GM23338 (cell line): ENCODE measurements around the gene LMO1. TPM values are rescaled to one million over a fixed set of nuclear protein-coding genes. Genes with fewer than 3 reads are reported as not detected.

Experiments
- ATAC-seq: fragments of 200-7000 bp; cut with Tn5 transposase; 3 replicates; pipeline ENCODE4 v1.9.1; 2020
- DNase-seq: peaks from one replicate; pipeline ENCODE4 v3.0.0-alpha.2; 2015; ENCODE audit warnings: low spot score
- H2AFZ ChIP-seq: fragments of 200-600 bp; sonication (generic); 2 replicates; pipeline ENCODE4 v1.8.0; 2016; ENCODE audit warnings: antibody characterized with exemption, mild to moderate bottlenecking, moderate library complexity
- H3F3A ChIP-seq: fragments of 200-600 bp; sonication (generic); replicated peaks from 2 replicates; pipeline ENCODE4 v1.8.0; 2017; ENCODE audit warnings: antibody characterized with exemption, mixed run types, low read depth
- H3K27ac ChIP-seq: fragments of 200-600 bp; sonication (generic); 2 replicates; pipeline ENCODE4 v1.6.1; 2016; ENCODE audit warnings: low read depth
- H3K27me3 ChIP-seq: fragments of 200-600 bp; sonication (generic); 2 replicates; pipeline ENCODE4 v1.8.0; 2016; ENCODE audit warnings: mild to moderate bottlenecking, mixed run types, moderate library complexity; ENCODE audit not compliant: insufficient read depth
- H3K36me3 ChIP-seq: fragments of 200-600 bp; sonication (generic); 2 replicates; pipeline ENCODE4 v1.8.0; 2016; ENCODE audit warnings: mild to moderate bottlenecking; ENCODE audit not compliant: insufficient read depth
- H3K4me1 ChIP-seq: fragments of 200-600 bp; sonication (generic); 2 replicates; pipeline ENCODE4 v1.8.0; 2016; ENCODE audit warnings: mild to moderate bottlenecking, moderate library complexity; ENCODE audit not compliant: insufficient read depth
- H3K4me2 ChIP-seq: fragments of 200-600 bp; sonication (generic); 2 replicates; pipeline ENCODE4 v1.7.1; 2017; ENCODE audit warnings: mixed run types
- H3K4me3 ChIP-seq: fragments of 200-600 bp; sonication (generic); 2 replicates; pipeline ENCODE4 v1.6.1; 2016; ENCODE audit warnings: mixed run types
- H3K79me2 ChIP-seq: fragments of 200-600 bp; sonication (generic); replicated peaks from 2 replicates; pipeline ENCODE4 v1.8.0; 2017; ENCODE audit warnings: mild to moderate bottlenecking; ENCODE audit not compliant: insufficient read depth
- H3K9me2 ChIP-seq: fragments of 200-600 bp; sonication (generic); 2 replicates; pipeline ENCODE4 v1.8.0; 2017; ENCODE audit not compliant: insufficient read depth
- H4K20me1 ChIP-seq: fragments of 200-600 bp; sonication (generic); replicated peaks from 2 replicates; pipeline ENCODE4 v1.8.0; 2017; ENCODE audit warnings: mild to moderate bottlenecking; ENCODE audit not compliant: insufficient read depth
- H3K27ac Mint-ChIP-seq: 2 replicates; pipeline ENCODE4 v1.8.0; 2020; ENCODE audit warnings: inconsistent platforms, mild to moderate bottlenecking, moderate library complexity, mixed read lengths
- H3K27me3 Mint-ChIP-seq: 3 replicates; pipeline ENCODE4 v1.8.0; 2022; ENCODE audit warnings: low read depth, mild to moderate bottlenecking, moderate library complexity, mixed read lengths, inconsistent platforms; ENCODE audit not compliant: insufficient read depth, poor library complexity
- H3K36me3 Mint-ChIP-seq: 3 replicates; pipeline ENCODE4 v1.8.0; 2021; ENCODE audit warnings: low read depth, mild to moderate bottlenecking, inconsistent platforms, moderate library complexity, mixed read lengths
- H3K4me1 Mint-ChIP-seq: 3 replicates; pipeline ENCODE4 v1.8.0; 2020; ENCODE audit warnings: mild to moderate bottlenecking, inconsistent platforms, mixed read lengths
- H3K4me3 Mint-ChIP-seq: 3 replicates; pipeline ENCODE4 v1.8.0; 2021; ENCODE audit warnings: moderate library complexity, mild to moderate bottlenecking, inconsistent platforms, mixed read lengths
- H3K9me3 Mint-ChIP-seq: 3 replicates; pipeline ENCODE4 v1.8.0; 2020; ENCODE audit warnings: moderate library complexity, mild to moderate bottlenecking, inconsistent platforms, mixed read lengths
- CTCF ChIP-seq, 2 experiments: fragments of 200-600 bp in 1 of 2; sonication (generic) in 1 of 2; conservative IDR thresholded peaks; 2 replicates each; pipeline versions ENCODE4 v1.5.1 to v1.6.1; 2016 to 2017; ENCODE audit warnings: antibody characterized with exemption in 2 of 2, low read depth in 2 of 2, mild to moderate bottlenecking in 2 of 2, moderate library complexity in 1 of 2
- EZH2phosphoT487 ChIP-seq: fragments of 200-600 bp; sonication (generic); IDR thresholded peaks from one replicate; pipeline ENCODE4 v1.8.1; 2018; ENCODE audit warnings: antibody characterized with exemption; ENCODE audit not compliant: unreplicated experiment
- POLR2AphosphoS5 ChIP-seq: IDR thresholded peaks from 2 replicates; pipeline ENCODE4 v1.6.1; 2016; ENCODE audit warnings: antibody characterized with exemption, low read depth
- STAT1 ChIP-seq: IDR thresholded peaks from one replicate; pipeline ENCODE4 v1.6.1; 2016; ENCODE audit warnings: antibody characterized with exemption; ENCODE audit not compliant: unreplicated experiment
- ZNF462 ChIP-seq: fragments of 250-450 bp; sonication (Bioruptor Pico); IDR thresholded peaks from 2 replicates; pipeline ENCODE4 v1.5.0; 2020; ENCODE audit warnings: mild to moderate bottlenecking, moderate library complexity
- polyA plus RNA-seq: library from polyadenylated mRNA; unstranded; fragments of >200 nt; fragmentation: Nextera tagmentation; extraction: Ambion mirVana; gene quantifications from 2 replicates; pipeline ENCODE4 v1.2.1, GENCODE V29; 2016
- total RNA-seq: library from RNA; depleted of rRNA; stranded (reverse); fragments of >200 nt; shearing (Covaris generic); gene quantifications from 2 replicates; pipeline ENCODE4 v1.2.3, GENCODE V29; 2014

The LMO1 gene
- total and polyA plus RNA-seq, 2 experiments from 2014 or later, result 0.40 TPM; not detected in 1

- Histone ChIP-seq H3K36me3 (no peaks in the 10 kb centered on the region), H2AFZ (0 out of 2 replicates have a peak overlapping the region, but pooled peaks have one; percentile 92), H3K79me2 (no peaks in the 10 kb centered on the region), H3F3A (no peaks in the 10 kb centered on the region), H3K4me3 (no peak overlapping the region), H3K27me3 (no peaks in the 10 kb centered on the region), H3K4me2 (no peak overlapping the region), H3K27ac (no peak overlapping the region), H3K4me1 (no peaks in the 10 kb centered on the region), H4K20me1 (no peaks in the 10 kb centered on the region), H3K9me2 (no peaks in the 10 kb centered on the region)
- no peaks in the 10 kb centered on the region for H3K9me3 Mint-ChIP-seq
- no peak overlapping the region for H3K4me3 Mint-ChIP-seq
- no peak overlapping the region for H3K27ac Mint-ChIP-seq
- peaks cover 9% of the 10 kb centered on the region; the same call in 1 of the 3 replicates for H3K4me1 Mint-ChIP-seq
- DNase-seq (peak; percentile 92), ATAC-seq (peak; percentile 88)
- TF ChIP-seq CTCF (conservative IDR thresholded peaks at IDR 0.05; ENCODE audit: low read depth in 2 of 2), result peak; percentile 96 to 99
- no peak for TF ChIP-seq POLR2AphosphoS5
- no peak for TF ChIP-seq ZNF462 (CRISPR knock-in tag)
- TF ChIP-seq EZH2phosphoT487, result no peak
- TF ChIP-seq STAT1, result no peak
- no peaks in the 10 kb centered on the region for H3K36me3 Mint-ChIP-seq
- H3K27me3 Mint-ChIP-seq, result peaks cover 8% of the 10 kb centered on the region
These were observed 38.1 kb downstream of the LMO1 start for GRCh38 chr11:8225589-8226036.
